Transverse colon (tissue), 4 donors: ENCODE measurements around the gene PBXIP1. TPM values are rescaled to one million over a fixed set of nuclear protein-coding genes. Genes with fewer than 3 reads are reported as not detected.

Source experiments
- DNase-seq: peaks from one replicate; pipeline ENCODE4 v3.0.0-alpha.2; 2019
- H3K27ac ChIP-seq, 4 donors: fragments of 200-600 bp; sonication (generic); 2 replicates each; pipeline ENCODE4 v1.5.1; 2016 to 2018; ENCODE audit warnings: inconsistent platforms in 4 of 4
- H3K27me3 ChIP-seq: fragments of 200-600 bp; sonication (generic); 2 replicates; pipeline ENCODE4 v1.5.1; 2017; ENCODE audit warnings: inconsistent platforms
- H3K36me3 ChIP-seq, 4 donors: fragments of 200-600 bp; sonication (generic); 2 replicates each; pipeline ENCODE4 v1.5.1; 2017 to 2019; ENCODE audit warnings: inconsistent platforms in 4 of 4
- H3K4me1 ChIP-seq, 4 donors: fragments of 200-600 bp; sonication (generic); 2 replicates each; pipeline ENCODE4 v1.5.1; 2017 to 2020; ENCODE audit warnings: inconsistent platforms in 4 of 4
- H3K4me3 ChIP-seq, 4 donors: fragments of 200-600 bp; sonication (generic); 1 replicate in 1 of 4; 2 replicates in 3 of 4; pipeline versions ENCODE4 v1.5.1 to v1.6.1; 2017 to 2019; ENCODE audit warnings: inconsistent platforms in 4 of 4
- H3K9me3 ChIP-seq, 2 donors: fragments of 200-600 bp; sonication (generic); 2 replicates each; pipeline ENCODE4 v1.5.1; 2017 to 2019; ENCODE audit warnings: inconsistent platforms in 2 of 2
- EP300 ChIP-seq: sonication (generic); formaldehyde crosslinking; IDR thresholded peaks from one replicate; pipeline ENCODE4 v1.6.1; 2017; ENCODE audit warnings: antibody characterized with exemption, low read depth
- POLR2A ChIP-seq: fragments of 450-650 bp; IDR thresholded peaks from one replicate; pipeline ENCODE4 v1.6.1; 2016; ENCODE audit warnings: antibody characterized with exemption, mild to moderate bottlenecking, moderate library complexity
- POLR2AphosphoS5 ChIP-seq, 3 donors: sonication (generic); formaldehyde crosslinking; IDR thresholded peaks; one replicate each; pipeline ENCODE4 v1.6.1; 2016; ENCODE audit warnings: antibody characterized with exemption in 3 of 3
- WGBS, 2 donors: methylation state at CpG; one replicate each; pipeline ENCODE4 v1.1.5; 2018; ENCODE audit warnings: low coverage in 1 of 2; 5-methylcytosine and 5-hydroxymethylcytosine counted together
- in situ Hi-C, 4 donors: fragments of 200-750 bp; cut with MboI; loops; one replicate each; pipeline versions ENCODE4 v1.15.0 to v1.15.1; 2017; ENCODE audit warnings: low sequenced_read_pairs in 3 of 4, low pct_ligation_motif_present in 1 of 4, low pct_unique_long_range_greater_than_20kb in 1 of 4
- intact Hi-C: fragments of 100-400 bp; cut with DNase I; formaldehyde crosslinking; loops from one replicate; pipeline ENCODE4 v1.15.1; 2023; ENCODE audit warnings: low total_unique reads
- total RNA-seq, 4 donors: library from RNA; depleted of rRNA; stranded (reverse); fragments of >200 nt; gene quantifications; one replicate each; pipeline ENCODE4 v1.1.0, GENCODE V29; 2016
- TF ChIP-seq, protein P1 (sequence below), 5 experiments: fragments of 200-600 bp in 3 of 5; fragments of 450-650 bp in 2 of 5; sonication (generic) in 3 of 5; IDR thresholded peaks; 1 replicate in 2 of 5; 2 replicates in 3 of 5; pipeline ENCODE4 v1.5.1; 2016 to 2017; ENCODE audit warnings: antibody characterized with exemption in 5 of 5, inconsistent platforms in 3 of 5, mild to moderate bottlenecking in 2 of 5, moderate library complexity in 1 of 5

Gene PBXIP1
- total RNA-seq, 4 donors from 2014 or later: 54.1 to 94.1 (median 83.6) TPM

DNA sequence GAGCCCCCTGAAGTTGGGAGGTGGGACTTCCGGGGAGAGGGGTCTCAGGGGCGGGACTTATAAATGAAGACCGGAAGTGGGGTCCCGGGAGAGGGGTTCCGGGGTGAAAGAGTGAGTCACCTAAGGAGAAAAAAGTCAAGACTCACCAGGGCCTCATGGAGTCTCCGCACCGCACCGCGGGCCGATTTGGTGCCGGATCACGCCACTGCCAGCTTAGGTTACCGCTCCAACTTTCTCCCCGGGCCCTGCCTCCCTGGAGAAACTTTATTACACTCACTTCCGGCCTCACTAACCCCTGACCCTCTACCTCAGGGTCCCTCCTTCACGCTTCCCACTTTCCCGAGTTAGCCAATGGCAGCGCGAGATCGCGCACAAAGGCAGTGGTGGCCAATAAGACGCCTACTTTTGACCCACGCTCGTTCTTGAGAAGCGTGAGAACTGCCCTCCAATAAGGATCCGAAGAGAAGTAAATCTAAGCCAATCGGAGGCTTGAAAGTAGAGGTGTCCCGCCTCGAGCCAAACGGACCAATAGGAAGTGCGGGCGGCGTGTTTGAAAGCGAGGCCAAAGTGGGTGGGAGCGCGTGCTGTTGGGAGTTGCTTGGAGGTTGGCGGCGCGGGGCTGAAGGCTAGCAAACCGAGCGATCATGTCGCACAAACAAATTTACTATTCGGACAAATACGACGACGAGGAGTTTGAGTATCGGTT is 18.4 kb upstream of the PBXIP1 start, which contains the start of gene CKS1B:
TSS of gene CKS1B (plus strand) at position 580 of the 706 bp plus-strand sequence. CDS start at position 645, 65 bp downstream.
- 0 to 1% methylated on average over 5 to 47 of the region's 47 CpGs for WGBS, 2 donors
- intact Hi-C loops: no loop called here
- peaks cover 35 to 58% (median 49%) of the 10 kb centered on the region in 4 donors for H3K4me1 ChIP-seq
- in situ Hi-C loops: loop anchor here in 3 of 4 donors (25.0 kb wide), 1 partner anchor 88 kb away; the partner anchor contains the start of genes ADAM15 (in 3 of the 3) and EFNA4 (in 3 of the 3)
- peaks cover 0 to 6% (median 0%) of the 10 kb centered on the region in 4 donors for H3K36me3 ChIP-seq
- TF ChIP-seq POLR2AphosphoS5 (IDR thresholded peaks at IDR 0.05) (peak; percentile 43 to 89 (median 74)), POLR2A (peak; percentile 66)
- TF ChIP-seq, protein P1, sequence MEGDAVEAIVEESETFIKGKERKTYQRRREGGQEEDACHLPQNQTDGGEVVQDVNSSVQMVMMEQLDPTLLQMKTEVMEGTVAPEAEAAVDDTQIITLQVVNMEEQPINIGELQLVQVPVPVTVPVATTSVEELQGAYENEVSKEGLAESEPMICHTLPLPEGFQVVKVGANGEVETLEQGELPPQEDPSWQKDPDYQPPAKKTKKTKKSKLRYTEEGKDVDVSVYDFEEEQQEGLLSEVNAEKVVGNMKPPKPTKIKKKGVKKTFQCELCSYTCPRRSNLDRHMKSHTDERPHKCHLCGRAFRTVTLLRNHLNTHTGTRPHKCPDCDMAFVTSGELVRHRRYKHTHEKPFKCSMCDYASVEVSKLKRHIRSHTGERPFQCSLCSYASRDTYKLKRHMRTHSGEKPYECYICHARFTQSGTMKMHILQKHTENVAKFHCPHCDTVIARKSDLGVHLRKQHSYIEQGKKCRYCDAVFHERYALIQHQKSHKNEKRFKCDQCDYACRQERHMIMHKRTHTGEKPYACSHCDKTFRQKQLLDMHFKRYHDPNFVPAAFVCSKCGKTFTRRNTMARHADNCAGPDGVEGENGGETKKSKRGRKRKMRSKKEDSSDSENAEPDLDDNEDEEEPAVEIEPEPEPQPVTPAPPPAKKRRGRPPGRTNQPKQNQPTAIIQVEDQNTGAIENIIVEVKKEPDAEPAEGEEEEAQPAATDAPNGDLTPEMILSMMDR (IDR thresholded peaks at IDR 0.05): no peak
- H3K9me3 ChIP-seq: no peaks in the 10 kb centered on the region
- DNase-seq: peak; percentile 97
- H3K27ac ChIP-seq: peak within 1 kb of the TSS; percentile 97 to 99 (median 99)
- H3K4me3 ChIP-seq: peak within 1 kb of the TSS; percentile 61 to 72 (median 68)
- H3K27me3 ChIP-seq: no peaks in the 10 kb centered on the region

DNA sequence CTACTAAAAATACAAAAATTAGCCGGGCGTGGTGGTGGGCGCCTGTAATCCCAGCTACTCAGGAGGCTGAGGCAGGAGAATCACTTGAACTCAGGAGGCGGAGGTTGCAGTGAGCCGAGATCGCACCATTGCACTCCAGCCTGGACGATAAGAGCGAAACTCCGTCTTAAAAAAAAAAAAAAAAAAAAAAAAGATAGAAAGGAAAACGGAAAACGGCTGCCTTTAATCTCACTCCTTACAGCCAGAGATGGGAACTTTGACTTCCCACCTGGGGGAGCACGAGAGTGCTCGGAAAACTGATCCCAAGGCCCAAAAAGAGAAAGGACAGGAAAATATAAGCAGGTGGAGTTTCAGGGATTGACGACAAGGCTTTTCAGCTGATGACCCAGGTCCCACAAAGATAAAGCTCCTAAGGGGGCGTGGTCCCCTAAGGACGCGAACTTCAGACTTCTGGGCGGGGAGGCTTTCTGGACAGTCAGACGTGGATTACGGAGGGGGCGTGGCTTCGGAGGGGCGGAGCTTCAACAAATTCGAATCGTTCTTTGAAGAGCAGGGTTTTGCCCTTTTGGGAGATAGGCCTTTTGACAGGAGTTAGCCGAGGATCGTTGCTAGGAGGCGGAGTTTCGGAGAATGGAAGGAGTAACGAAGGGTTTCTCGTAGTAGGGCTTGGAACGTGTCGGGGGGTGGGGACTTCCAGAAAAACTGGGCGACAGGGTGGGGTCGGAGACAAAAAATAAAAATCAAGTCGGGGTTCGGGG is 17.6 kb upstream of the PBXIP1 start:
- intact Hi-C loops: no loop called here
- Histone ChIP-seq H3K36me3 (peaks cover 0 to 6% (median 0%) of the 10 kb centered on the region in 4 donors), H3K27ac (peak overlapping the region; percentile 97 to 99 (median 99)), H3K4me3 (peak overlapping the region; percentile 61 to 72 (median 68)), H3K9me3 (no peaks in the 10 kb centered on the region), H3K4me1 (peaks cover 35 to 63% (median 54%) of the 10 kb centered on the region in 4 donors), H3K27me3 (no peaks in the 10 kb centered on the region)
- peak; percentile 83 for TF ChIP-seq POLR2A
- TF ChIP-seq, protein P1 (IDR thresholded peaks at IDR 0.05): peak in 2 of 5 experiments; percentile 17 to 37
- TF ChIP-seq EP300: peak; percentile 6
- TF ChIP-seq POLR2AphosphoS5 (IDR thresholded peaks at IDR 0.05): peak; percentile 91 to 96 (median 92)
- WGBS, 2 donors: 5 to 10% methylated on average over 22 to 37 of the region's 37 CpGs
- in situ Hi-C loops: loop anchor here in 3 of 4 donors (25.0 kb wide), 1 partner anchor 89 kb away; the partner anchor contains the start of genes ADAM15 (in 3 of the 3) and EFNA4 (in 3 of the 3)
- DNase-seq: peak; percentile 99

DNA sequence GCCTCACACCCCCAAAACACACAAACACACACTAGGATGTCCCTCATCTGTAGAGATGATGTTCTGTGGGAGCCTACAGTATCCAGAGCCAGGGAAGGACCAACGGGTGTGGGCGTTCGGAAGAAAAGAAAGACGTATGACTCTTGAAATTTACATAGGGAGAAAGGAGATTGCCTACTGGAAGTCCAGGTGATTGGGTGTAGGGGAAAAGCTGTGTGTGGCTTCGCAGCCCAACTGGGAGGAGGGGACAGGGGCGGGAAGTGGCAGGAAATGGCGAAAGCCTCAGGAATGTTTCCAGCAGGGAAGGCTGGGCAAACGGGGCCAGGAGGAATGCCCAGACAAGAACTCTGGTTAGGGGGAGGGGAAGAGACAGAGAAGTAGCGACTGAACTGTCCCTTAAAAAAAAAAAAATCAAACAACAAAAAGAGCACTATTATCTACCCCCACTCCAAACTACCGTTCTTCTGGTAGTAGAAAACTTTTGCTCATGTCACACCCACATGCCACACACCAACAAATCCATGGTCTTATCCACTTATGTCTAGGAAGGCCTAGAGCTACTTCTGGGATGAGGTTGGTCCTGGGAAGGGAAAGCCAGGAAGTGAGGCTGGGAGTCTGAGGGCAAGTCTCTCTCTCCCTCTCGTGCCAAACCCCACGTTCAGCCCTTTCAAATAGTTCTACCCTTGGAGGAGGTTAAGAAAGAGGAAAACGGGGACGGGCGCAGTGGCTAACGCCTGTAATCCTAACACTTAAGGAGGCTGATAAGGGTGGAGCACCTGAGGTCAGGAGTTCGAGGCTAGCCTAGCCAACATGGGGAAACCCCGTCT is 16.8 kb upstream of the PBXIP1 start:
- Histone ChIP-seq H3K4me1 (peaks cover 35 to 63% (median 54%) of the 10 kb centered on the region in 4 donors), H3K27me3 (no peaks in the 10 kb centered on the region), H3K36me3 (peaks cover 0 to 4% (median 0%) of the 10 kb centered on the region in 4 donors), H3K9me3 (no peaks in the 10 kb centered on the region), H3K4me3 (peak overlapping the region in 3 of 4 donors; percentile 61 to 70 (median 65)), H3K27ac (peak overlapping the region; percentile 97 to 99 (median 99))
- DNase-seq: peak; percentile 74
- TF ChIP-seq EP300 (no peak), POLR2AphosphoS5 (IDR thresholded peaks at IDR 0.05) (peak in 1 of 3 donors; percentile 57), POLR2A (peak; percentile 30)
- TF ChIP-seq, protein P1 (IDR thresholded peaks at IDR 0.05): no peak
- in situ Hi-C loops (loop anchor here in 3 of 4 donors (25.0 kb wide), 1 partner anchor 90 kb away; the partner anchor contains the start of genes ADAM15 (in 3 of the 3) and EFNA4 (in 3 of the 3)), intact Hi-C loops (no loop called here)
- 7 to 24% methylated on average over 15 to 18 of the region's 18 CpGs for WGBS, 2 donors
